SJSA1 (cell line): ENCODE results near the gene RAPGEF3. TPM values are rescaled to one million over a fixed set of nuclear protein-coding genes. Genes with fewer than 3 reads are reported as not detected.
A peak's percentile ranks its signal among the peaks of the same experiment; 100 is the strongest.

Source experiments
- DNase-seq, 2 experiments: peaks; one replicate each; pipeline ENCODE4 v3.0.0-alpha.2; 2015 to 2020; ENCODE audit warnings: low spot score in 2 of 2, low read depth in 1 of 2
- H3K27ac ChIP-seq: fragments of 250-450 bp; sonication (Bioruptor Pico); 2 replicates; pipeline ENCODE4 v1.5.1; 2020; ENCODE audit warnings: mild to moderate bottlenecking, moderate library complexity
- H3K27me3 ChIP-seq: fragments of 250-450 bp; sonication (Bioruptor Pico); replicated peaks from 2 replicates; pipeline ENCODE4 v1.5.1; 2020; ENCODE audit warnings: mild to moderate bottlenecking, moderate library complexity
- H3K36me3 ChIP-seq: fragments of 250-450 bp; sonication (Bioruptor Pico); 2 replicates; pipeline ENCODE4 v1.5.1; 2020; ENCODE audit warnings: mild to moderate bottlenecking
- H3K4me1 ChIP-seq: fragments of 250-450 bp; sonication (Bioruptor Pico); replicated peaks from 2 replicates; pipeline ENCODE4 v1.6.1; 2021; ENCODE audit warnings: mild to moderate bottlenecking
- H3K4me3 ChIP-seq: fragments of 250-450 bp; sonication (Bioruptor Pico); 2 replicates; pipeline ENCODE4 v1.5.1; 2020; ENCODE audit warnings: mild to moderate bottlenecking
- H3K9me3 ChIP-seq: fragments of 250-450 bp; sonication (Bioruptor Pico); replicated peaks from 2 replicates; pipeline ENCODE4 v1.5.1; 2020; ENCODE audit warnings: mild to moderate bottlenecking
- total RNA-seq: library from RNA; depleted of rRNA; stranded (reverse); fragments of >200 nt; shearing (Covaris generic); gene quantifications from 2 replicates; pipeline ENCODE4 v1.2.3, GENCODE V29; 2014

The RAPGEF3 gene
- total RNA-seq, 1 experiment from 2014 or later: 1.1 TPM

DNA sequence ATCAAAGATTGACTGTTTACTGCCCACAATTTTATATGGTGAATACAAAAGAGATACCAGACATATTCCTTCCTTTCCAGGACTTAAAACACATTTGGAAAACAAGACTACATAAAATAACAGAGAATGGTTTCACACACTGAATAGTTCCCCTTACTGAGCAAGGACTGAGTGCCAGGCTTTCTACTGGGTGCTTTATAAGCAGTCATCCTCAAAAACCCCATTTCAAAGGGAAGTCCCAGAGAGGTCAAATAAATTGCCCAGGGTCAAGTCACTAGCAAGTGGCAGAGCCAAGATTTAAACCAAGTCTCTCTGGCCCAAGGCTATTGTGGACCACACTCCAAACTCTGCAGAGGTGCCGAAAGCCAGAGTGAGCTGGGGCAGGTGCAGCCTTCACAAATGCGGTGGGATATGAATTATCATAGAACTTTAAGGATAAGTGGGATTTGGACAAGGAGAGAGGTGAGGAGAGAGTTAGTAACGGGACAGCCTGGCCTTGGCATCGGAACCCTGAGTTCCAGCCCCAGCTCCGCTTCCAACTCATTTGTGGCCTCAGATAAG is 43.8 kb downstream of the RAPGEF3 start:
- Histone ChIP-seq H3K4me1 (peaks cover 15% of the 10 kb centered on the region), H3K36me3 (no peaks in the 10 kb centered on the region), H3K9me3 (no peaks in the 10 kb centered on the region), H3K27me3 (no peaks in the 10 kb centered on the region), H3K27ac (no peak overlapping the region), H3K4me3 (no peak overlapping the region)
- DNase-seq: no peak

DNA sequence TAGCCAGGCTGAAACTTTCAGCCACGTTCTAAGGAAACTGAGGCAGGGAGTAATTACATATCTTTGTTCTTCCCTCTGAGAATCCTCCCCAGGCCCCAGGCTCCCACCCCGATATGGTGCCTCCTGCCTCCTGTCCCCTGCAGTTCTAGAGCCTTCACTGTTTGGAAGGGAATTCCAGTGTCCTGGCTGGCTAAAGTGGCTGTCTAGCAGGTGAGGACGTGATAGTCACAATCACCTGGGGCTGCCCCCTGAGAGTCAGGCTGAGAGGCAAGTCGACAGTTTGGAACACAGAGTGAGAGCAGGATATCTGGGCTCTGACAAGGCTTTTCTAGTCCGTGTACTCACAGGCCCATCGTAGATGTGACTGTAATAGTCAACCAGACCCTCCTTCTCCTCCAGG is 46.5 kb downstream of the RAPGEF3 start:
- H3K36me3 ChIP-seq: no peaks in the 10 kb centered on the region
- DNase-seq: no peak
- no peak overlapping the region for H3K27ac ChIP-seq

DNA sequence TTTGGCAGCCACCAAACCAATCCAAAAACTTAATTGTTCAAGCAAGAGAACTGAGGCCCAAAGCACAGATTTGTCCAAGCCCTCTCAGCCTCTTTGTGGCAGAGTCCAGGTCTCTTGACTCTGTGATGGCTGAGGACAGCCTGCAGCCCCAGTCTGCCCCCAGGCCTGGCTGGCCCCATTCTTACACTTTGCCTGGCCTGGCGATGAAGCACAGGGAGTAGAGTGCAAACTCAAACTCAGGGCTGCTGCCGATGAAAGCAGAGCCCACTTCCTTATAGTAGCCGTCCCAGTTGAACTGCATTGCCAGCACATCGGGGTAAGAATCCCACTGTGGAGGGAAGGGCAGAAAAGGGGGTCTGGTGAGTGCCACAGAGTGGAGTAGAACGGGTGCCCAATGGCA is 47.2 kb downstream of the RAPGEF3 start:
- H3K4me3 ChIP-seq: no peak overlapping the region
- H3K27me3 ChIP-seq: no peaks in the 10 kb centered on the region
- no peak overlapping the region for H3K27ac ChIP-seq
- no peaks in the 10 kb centered on the region for H3K36me3 ChIP-seq
- H3K4me1 ChIP-seq: peaks cover 3% of the 10 kb centered on the region; the same call in 1 of the 2 replicates
- DNase-seq: no peak
- no peaks in the 10 kb centered on the region for H3K9me3 ChIP-seq

More for the DNA sequence above, 46.5 kb downstream of the RAPGEF3 start:
- H3K4me3 ChIP-seq: no peak overlapping the region
- no peaks in the 10 kb centered on the region for H3K9me3 ChIP-seq
- H3K27me3 ChIP-seq: no peaks in the 10 kb centered on the region
- H3K4me1 ChIP-seq: peaks cover 2% of the 10 kb centered on the region

DNA sequence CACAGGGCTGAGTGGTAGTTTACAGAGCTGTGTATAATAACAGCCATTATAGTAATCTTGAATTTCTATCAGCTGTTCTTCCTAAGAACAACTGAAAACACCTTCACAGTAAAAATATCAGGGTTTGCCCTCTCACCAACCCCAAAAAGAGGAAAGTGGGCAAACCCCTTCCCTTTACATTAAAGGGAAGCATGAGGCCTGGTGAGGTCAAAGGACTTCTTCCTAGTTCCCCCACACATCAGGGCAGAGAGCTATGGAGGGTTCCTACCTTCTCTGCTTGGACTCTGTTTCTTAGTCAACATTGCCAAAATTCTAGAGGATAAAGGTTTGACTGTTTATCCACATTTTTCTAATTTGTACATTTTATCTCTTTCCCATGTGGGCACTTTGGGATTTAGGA is 48.4 kb downstream of the RAPGEF3 start:
- peaks cover 3% of the 10 kb centered on the region; the same call in 1 of the 2 replicates for H3K4me1 ChIP-seq
- no peak overlapping the region for H3K4me3 ChIP-seq
- no peaks in the 10 kb centered on the region for H3K9me3 ChIP-seq
- H3K27ac ChIP-seq: no peak overlapping the region
- peaks cover 4% of the 10 kb centered on the region for H3K36me3 ChIP-seq
- no peaks in the 10 kb centered on the region for H3K27me3 ChIP-seq
- DNase-seq: no peak

DNA sequence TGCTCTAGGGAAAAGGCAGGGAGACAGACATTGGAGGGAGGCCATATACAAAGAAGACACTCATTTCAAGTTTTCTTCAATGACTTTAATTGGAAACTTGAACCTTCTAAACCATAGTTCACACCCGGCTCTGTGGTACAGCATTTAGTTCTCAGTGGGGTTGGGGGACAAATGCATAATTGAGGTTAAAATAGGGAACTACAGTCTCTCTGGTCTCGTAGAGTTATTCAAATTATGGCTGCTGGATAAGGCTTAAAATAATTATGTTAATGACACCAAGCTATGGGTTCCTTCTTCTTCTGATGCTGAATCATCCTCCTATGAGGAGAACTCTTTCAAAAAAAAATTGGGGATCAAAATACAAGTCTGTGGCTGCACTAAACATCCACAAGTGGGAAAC is 49.0 kb downstream of the RAPGEF3 start:
- Histone ChIP-seq H3K36me3 (peaks cover 4% of the 10 kb centered on the region), H3K4me1 (peaks cover 8% of the 10 kb centered on the region), H3K27ac (no peak overlapping the region), H3K27me3 (no peaks in the 10 kb centered on the region), H3K4me3 (no peak overlapping the region), H3K9me3 (no peaks in the 10 kb centered on the region)
- no peak for DNase-seq

DNA sequence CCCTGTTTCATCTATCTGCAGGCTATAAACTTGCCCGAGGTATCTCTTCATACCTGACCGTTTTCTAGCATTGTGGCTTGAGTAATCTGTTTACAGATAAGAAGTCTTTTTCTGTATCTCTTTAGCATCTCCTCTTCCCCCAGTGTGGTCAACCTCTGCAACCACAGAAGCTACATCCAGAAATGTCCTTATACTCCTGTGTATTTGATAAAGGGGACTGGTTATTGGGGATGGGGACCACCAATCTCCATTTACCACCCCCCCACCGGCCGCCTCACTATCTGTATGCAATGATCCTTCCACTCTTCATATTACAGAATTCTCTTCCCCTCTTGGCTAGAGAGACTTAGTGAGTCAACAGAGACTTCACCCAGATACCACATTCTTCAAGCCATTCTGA is 49.4 kb downstream of the RAPGEF3 start:
- H3K4me1 ChIP-seq: peaks cover 8% of the 10 kb centered on the region
- H3K27me3 ChIP-seq: no peaks in the 10 kb centered on the region
- no peak overlapping the region for H3K4me3 ChIP-seq
- H3K27ac ChIP-seq: no peak overlapping the region
- no peaks in the 10 kb centered on the region for H3K9me3 ChIP-seq
- H3K36me3 ChIP-seq: peaks cover 4% of the 10 kb centered on the region
- DNase-seq: no peak

DNA sequence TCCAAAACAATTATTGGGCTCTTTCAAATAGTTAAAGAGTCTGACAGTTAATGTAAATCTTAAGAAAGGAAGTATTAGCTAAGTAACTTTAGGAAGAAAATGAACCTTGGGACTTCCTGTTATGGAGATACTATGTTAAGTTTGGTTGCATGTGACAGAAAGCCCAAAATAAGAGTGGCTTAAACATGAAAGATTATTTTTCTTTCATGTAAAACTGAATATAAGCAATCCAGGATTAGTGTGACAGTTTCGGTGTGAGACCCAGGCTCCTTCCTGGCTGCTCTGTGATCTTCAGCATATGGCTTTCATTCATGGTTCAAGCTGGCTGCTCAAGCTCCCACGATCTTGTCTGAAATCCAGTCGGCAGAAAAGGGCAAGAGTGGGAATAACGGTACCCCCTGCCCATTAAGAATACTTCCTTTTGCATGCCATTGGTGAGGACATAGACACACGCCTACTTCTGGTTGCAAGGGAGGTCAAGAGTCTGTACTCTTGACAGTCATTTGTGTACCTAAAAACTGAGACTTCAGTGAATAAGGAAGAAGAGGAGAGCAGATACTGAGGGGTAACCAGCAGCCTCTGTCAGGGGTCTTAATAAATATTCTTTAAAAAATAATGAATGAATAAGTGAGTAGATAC is 50.7 kb downstream of the RAPGEF3 start:
- H3K9me3 ChIP-seq: no peaks in the 10 kb centered on the region
- DNase-seq: no peak
- no peak overlapping the region for H3K27ac ChIP-seq
- no peaks in the 10 kb centered on the region for H3K27me3 ChIP-seq
- H3K4me1 ChIP-seq: peaks cover 8% of the 10 kb centered on the region
- peaks cover 7% of the 10 kb centered on the region for H3K36me3 ChIP-seq
- no peak overlapping the region for H3K4me3 ChIP-seq

DNA sequence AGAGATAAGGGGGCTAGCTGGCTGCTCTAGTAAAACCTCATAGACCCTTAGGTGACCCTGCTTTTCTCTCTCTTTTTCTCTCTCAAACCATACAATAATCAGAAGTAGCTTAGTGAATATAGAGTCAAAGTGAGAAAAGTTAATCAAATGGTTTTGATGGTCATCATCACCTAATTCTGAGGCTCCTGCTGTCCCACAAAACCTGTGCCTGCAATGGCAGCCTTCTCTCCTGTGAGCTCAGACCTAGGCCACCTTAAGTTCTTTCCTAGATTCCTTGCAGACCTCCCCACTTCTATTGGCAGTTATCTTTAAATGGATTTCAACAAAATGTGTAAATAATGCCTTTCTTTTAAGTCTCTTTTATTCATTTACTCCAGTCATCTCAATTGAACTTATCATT is 51.3 kb downstream of the RAPGEF3 start:
- Histone ChIP-seq H3K9me3 (no peaks in the 10 kb centered on the region), H3K4me1 (peaks cover 8% of the 10 kb centered on the region), H3K4me3 (no peak overlapping the region), H3K36me3 (peaks cover 7% of the 10 kb centered on the region), H3K27ac (no peak overlapping the region), H3K27me3 (no peaks in the 10 kb centered on the region)
- no peak for DNase-seq

DNA sequence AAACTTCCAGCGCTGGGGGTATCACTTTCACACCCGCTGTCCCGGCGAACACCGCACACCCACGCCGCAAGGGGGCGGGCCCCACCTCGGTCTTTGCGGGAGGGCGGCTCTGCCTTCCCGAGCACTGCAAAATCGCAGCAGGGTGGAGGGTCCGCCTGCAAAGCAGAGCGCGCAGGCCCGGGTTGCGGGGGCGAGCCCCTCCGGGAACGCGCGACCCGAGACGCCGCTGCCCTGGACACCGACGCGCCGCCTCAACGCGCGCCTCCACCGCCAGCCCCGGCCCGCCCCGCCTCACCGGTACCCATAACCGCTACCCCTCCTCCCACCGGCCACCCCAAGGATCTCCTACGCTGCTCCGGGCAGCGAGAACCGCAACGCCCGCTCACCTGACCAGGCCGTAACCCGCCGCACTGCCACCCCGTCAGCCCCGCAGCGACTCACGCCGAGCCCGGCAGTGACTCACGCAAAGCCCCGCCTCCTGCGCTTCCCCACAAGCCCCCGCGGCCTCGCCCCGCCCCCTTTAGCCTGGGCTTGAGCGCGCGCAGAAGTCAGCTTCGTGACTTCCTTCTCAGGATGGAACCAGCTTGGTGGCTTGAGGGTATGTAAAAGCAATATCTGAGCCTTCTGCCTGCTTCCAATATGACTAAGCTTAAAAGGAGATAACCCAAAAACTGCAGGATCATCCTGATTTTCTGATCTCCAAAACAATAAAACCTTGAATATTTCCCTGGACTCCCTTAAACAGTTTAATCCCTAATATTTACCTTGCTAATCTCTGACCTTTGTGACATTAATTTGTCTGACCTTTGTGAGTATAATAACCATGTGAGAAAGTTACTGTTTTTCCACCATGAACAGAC is 52.9 kb downstream of the RAPGEF3 start, which contains the start of gene RPAP3:
Gene RPAP3, minus strand, starts transcription at position 465 of the 860 bp plus-strand sequence. CDS start 3,190 bp downstream, outside the sequence.
- peak; percentile 72 to 96 for DNase-seq
- Histone ChIP-seq H3K4me3 (peak within 1 kb of the TSS; percentile 91), H3K27me3 (no peaks in the 10 kb centered on the region), H3K27ac (peak within 1 kb of the TSS; percentile 35), H3K9me3 (no peaks in the 10 kb centered on the region), H3K4me1 (peaks cover 8% of the 10 kb centered on the region), H3K36me3 (peaks cover 10% of the 10 kb centered on the region)

DNA sequence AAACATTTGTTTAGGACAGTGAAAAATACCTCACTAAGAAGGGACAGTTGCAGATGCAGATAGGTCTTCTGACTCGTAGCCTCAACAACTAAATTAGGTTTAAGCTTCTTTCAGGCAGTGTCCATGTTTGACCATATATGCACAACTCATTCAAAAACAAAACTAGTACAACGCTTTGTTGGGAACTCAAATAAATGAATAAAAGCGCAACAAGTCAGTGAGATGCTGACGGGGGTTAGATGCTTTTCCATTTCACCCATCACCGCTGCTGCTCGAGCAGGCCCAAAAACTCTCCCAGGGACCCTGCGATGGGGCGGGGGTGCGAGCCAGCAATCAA is 53.5 kb downstream of the RAPGEF3 start:
- DNase-seq: peak in 1 of 2 experiments; percentile 38
- H3K36me3 ChIP-seq: peaks cover 16% of the 10 kb centered on the region
- H3K4me1 ChIP-seq: peaks cover 8% of the 10 kb centered on the region
- H3K9me3 ChIP-seq: no peaks in the 10 kb centered on the region
- no peaks in the 10 kb centered on the region for H3K27me3 ChIP-seq
- peak overlapping the region; percentile 91 for H3K4me3 ChIP-seq
- 0 out of 2 replicates have a peak overlapping the region, but pooled peaks have one; percentile 34 for H3K27ac ChIP-seq

DNA sequence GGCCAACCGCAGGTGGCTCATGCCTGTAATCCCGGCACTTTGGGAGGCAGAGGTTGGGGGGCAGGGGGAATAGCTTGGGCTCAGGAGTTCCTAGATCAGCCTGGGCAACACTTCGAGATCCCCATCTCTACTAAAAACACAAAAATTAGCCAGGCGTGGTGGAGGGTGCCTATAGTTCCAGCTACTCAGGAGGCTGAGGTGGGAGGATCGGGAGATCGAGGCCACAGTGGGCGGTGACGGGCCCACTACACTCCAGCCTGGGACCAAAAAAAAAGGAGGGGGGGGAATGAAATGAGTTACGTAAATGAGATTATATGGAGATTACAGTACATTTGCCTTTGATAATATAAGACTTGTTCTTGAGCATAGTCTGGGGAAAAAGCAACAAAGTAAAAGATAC is 54.0 kb downstream of the RAPGEF3 start:
- Histone ChIP-seq H3K27me3 (no peaks in the 10 kb centered on the region), H3K4me1 (peaks cover 8% of the 10 kb centered on the region), H3K36me3 (peaks cover 19% of the 10 kb centered on the region), H3K27ac (no peak overlapping the region), H3K9me3 (no peaks in the 10 kb centered on the region), H3K4me3 (peak overlapping the region; percentile 91)
- DNase-seq: no peak

DNA sequence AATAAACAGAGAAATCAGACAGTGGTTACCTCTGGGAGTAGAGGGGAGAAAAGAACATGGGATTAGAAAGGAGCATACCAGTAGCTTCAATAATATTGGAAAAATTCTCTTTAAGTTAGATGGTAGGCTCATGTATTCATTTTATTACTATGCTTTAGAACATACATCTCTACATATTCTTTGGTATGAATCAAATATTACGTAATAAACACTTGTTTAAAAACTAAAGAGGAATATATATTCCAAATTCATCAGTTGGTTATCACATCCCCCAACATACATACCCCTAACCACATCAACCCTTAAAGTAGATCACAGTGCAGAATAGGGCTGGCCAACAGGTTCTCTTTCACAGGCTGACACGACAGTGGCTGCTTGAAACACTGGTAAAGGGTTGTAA is 58.4 kb downstream of the RAPGEF3 start:
- no peaks in the 10 kb centered on the region for H3K9me3 ChIP-seq
- no peak overlapping the region for H3K4me3 ChIP-seq
- no peaks in the 10 kb centered on the region for H3K27me3 ChIP-seq
- H3K36me3 ChIP-seq: peaks cover 45% of the 10 kb centered on the region
- peaks cover 5% of the 10 kb centered on the region for H3K4me1 ChIP-seq
- DNase-seq: no peak
- no peak overlapping the region for H3K27ac ChIP-seq

DNA sequence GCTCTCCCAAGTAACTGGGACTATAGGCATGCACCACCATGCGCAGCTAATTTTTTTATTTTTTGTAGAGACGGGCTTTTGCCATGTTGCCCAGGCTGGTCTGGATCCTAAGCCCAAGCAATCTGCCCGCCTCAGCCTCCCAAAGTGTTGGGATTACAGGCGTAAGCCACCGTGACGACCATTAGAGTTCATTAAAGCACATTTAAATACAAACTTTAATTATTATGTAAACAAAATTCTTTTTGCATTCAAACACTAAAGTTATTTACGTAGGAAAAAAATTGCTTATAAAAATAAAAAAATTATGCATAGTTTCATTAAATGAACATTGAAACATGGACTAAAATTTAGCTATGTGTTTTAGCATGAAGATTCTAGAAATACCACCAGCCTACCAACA is 60.0 kb downstream of the RAPGEF3 start:
- Histone ChIP-seq H3K4me3 (no peak overlapping the region), H3K27ac (no peak overlapping the region), H3K36me3 (peaks cover 49% of the 10 kb centered on the region), H3K9me3 (no peaks in the 10 kb centered on the region), H3K4me1 (no peaks in the 10 kb centered on the region), H3K27me3 (no peaks in the 10 kb centered on the region)
- no peak for DNase-seq

DNA sequence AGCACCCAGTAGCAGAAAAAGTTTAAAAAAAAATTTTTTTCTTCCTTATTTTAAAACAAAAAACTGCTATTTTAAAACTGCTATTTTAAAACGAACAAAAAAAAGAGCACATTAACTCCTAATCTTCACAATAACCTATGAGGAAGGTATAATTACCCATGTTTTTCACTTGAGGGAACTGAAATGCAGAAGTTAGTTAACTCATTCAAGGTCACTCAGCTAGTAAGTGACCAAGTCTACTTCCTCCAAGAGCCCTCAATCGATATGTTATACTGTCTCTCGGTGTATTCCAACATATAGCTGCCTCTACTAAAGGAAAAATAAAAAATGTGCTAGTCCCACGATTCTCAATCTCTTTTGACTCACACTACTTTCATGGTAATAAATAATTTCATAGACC is 60.6 kb downstream of the RAPGEF3 start:
- Histone ChIP-seq H3K27ac (no peak overlapping the region), H3K9me3 (no peaks in the 10 kb centered on the region), H3K27me3 (no peaks in the 10 kb centered on the region), H3K36me3 (peaks cover 53% of the 10 kb centered on the region), H3K4me1 (no peaks in the 10 kb centered on the region), H3K4me3 (no peak overlapping the region)
- no peak for DNase-seq
